SU-DHL-6 (cell line): ENCODE measurements around the gene NCMAP.

Experiments
- CTCF ChIP-seq: fragments of 200-600 bp; sonication (generic); IDR thresholded peaks from one replicate; pipeline ENCODE4 v1.5.1; 2017; ENCODE audit warnings: antibody characterized with exemption, mild to moderate bottlenecking, low read length, moderate library complexity; ENCODE audit not compliant: insufficient read depth, poor library complexity, severe bottlenecking
- EZH2phosphoT487 ChIP-seq: fragments of 200-600 bp; sonication (generic), shearing (Covaris generic); conservative IDR thresholded peaks from 2 replicates; pipeline ENCODE4 v1.6.1; 2018; ENCODE audit warnings: mild to moderate bottlenecking, antibody characterized with exemption, low read length, moderate library complexity, mixed read lengths

GRCh38 chr1:24516506-24516905 lies 39.4 kb upstream of the NCMAP start:
- TF ChIP-seq EZH2phosphoT487, result no peak
- TF ChIP-seq CTCF, result no peak
